ENCODE data around the gene AP1M2.
A peak's percentile ranks its signal among the peaks of the same experiment; 100 is the strongest.
"Not testable (repeated sequence)": the region's sequence is repeated elsewhere in the genome, so short reads cannot be mapped to it uniquely, and the experiment has no call there.

The AP1M2 gene

DNA sequence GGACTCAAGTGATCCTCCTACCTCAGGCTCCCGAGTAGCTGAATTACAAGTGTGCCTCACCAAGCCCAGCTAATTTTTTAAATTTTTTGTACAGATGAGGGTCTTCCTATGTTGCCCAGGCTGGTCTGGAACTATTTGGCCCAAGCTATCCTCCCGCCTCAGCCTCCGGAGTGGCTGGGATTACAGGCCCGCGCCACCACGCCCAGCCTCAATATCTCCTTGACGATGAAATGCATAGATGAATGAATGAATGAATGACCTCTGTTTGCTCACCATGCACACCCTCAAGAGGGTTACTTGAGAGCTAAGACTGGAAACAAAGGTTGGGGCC, 14.9 kb upstream of the AP1M2 start:
- no peak for DNase-seq (ENCODE audit: low spot score)

DNA sequence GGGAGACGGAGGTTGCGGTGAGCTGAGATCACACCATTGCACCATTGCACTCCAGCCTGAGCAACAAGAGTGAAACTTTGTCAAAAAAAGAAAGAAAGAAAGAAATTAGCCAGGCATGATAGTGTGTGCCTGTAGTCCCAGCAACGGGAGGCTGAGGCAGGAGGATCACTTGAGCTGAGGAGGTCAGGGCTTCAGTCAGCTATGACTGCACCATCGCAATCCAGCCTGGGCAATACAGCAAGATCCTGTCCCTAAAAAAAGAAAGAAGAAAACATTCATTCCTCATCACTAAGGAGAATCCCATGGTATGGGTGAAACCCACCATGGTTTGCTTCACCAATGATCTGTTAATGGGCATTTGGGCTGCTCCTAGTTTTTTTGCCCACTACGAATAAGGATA, 13.0 kb upstream of the AP1M2 start:
- no peak for DNase-seq (ENCODE audit: low spot score)

DNA sequence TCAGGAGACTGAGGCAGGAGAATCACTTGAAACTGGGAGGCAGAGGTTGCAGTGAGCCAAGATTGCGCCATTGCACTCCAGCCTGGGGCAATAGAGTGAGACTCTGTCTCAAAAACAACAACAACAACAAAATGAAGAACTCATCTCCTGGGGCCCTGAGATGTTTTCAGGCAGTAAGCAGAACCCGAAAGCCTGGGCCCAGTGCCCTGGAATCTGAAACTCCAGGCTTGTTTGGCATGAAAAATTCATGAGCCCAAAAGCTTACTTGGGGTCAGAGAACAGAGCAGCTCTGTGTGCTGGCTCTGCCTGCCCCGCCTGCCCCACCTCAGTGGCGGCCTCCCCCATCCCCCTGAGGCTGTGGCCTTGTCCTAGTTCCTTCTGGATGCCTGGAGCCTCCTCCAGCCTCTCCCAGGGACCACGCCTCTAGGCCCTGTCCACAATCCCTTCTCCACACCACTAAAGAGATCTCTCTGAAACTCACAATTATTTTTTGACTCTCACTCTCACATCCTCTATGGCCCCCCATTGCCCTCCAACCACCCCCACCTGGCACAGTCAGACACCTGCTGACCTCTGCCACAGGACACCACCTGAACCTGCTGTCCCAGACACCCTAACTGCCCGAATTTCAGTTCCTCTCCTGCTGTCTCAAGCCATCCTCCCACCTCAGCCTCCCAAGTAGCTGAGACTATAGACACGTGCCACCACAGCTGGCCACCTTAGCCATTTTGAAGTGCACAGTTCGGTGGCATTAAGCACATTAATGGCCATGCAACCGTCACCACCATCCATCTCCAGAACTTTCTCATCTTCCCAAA, 6.9 kb upstream of the AP1M2 start:
- DNase-seq (ENCODE audit: low spot score): peak; percentile 60

DNA sequence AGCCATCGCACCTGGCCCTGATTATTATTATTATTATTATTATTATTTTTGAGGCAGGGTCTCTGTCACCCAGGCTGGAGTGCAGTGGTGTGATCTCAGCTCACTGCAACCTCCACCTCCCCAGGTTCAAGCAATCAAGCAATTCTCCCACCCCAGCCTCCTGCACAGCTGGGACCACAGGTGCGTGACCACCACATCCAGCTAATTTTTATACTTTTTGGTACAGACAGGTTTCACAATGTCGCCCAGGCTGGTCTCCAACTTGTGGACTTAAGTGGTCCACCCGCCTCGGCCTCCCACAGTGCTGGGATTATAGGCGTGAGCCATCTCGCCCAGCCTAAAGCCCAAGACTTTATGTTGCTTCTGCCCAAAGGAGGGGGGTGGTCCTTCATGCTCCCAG, 6.0 kb upstream of the AP1M2 start:
- DNase-seq (ENCODE audit: low spot score): no peak

DNA sequence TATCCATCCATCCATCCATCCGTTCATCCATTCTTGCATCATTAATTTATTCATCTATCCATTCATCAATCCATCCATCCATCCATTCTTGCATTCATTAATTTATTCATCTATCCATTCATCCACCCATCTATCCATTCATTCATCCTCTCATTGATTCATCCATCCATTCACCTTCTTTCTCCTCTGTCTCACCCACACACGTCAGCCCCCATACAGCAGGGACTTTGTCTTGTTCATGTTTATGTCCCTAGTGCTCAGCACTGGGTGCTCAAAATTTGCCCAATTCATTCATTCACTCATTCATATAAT, 683 bp upstream of the AP1M2 start:
- DNase-seq (ENCODE audit: low spot score): no peak

DNA sequence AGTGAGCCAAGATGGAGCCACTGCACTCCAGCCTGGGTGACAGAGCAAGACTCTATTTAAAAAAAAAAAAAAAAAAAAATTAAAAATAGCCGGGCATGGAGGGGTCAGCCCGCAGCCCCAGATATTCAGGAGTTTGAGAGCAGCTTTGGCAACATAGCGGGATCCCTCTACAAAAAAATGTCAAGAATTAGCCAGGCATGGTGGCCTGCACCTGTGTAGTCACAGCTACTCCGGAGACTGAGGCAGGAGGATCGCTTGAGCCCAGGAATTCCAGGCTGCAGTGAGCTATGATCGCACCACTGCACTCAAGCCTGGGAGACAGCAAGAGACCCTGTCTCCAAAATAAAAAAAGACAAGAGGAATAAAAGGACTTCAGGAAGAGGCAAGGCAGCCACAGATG, 716 bp downstream of the AP1M2 start:
- DNase-seq (ENCODE audit: low spot score): no peak

DNA sequence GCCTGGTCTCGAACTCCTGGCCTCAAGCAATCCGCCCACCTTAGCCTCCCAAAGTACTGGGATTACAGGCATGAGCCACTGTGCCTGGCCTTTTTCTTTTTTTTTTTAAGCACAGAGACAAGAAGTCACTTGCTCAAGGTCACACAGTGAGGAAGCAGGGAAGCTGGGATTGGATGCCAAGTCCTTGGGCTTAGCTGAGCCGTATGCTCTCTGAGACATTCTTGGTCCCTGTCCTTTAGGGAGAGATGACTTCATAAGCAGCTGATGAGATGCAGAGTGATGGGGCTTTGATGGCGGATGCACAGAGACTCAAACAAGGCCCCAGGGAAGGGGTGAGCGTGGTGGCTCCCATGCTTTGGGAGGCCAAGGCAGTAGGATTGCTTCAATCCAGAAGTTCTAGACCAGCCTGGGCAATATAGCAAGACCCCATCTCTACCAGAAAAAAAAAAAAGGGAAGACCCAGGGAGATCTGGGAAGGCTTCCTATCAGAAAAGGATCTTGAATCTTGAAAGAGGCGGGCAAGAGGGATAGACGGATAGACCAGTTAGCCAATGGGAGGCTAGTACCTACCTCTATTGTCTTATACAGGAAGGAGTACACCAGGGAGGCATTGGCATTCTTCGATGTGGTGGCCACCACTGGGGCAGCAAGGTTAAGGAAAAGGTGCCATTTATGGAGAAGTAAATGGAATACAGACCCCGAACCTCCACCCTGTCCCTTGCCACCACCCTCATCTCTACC, 3.9 kb downstream of the AP1M2 start:
- no peak for DNase-seq (ENCODE audit: low spot score)

DNA sequence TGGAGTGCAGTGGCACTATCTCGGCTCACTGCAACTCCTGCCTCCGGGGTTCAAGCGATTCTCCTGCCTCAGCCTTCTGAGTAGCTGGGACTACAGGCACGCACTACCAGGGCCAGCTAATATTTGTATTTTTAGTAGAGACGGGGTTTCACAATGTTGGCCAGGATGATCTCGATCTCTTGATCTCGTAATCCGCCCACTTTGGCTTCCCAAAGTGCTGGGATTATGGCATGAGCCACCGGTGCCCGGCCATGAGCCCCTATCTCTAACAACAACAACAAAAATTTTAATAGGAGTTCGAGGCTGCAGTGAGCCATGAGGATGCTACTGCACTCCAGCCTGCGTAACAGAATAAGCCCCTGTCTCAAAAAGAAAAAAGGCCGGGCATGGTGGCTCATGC, 5.0 kb downstream of the AP1M2 start:
- DNase-seq (ENCODE audit: low spot score): no peak

DNA sequence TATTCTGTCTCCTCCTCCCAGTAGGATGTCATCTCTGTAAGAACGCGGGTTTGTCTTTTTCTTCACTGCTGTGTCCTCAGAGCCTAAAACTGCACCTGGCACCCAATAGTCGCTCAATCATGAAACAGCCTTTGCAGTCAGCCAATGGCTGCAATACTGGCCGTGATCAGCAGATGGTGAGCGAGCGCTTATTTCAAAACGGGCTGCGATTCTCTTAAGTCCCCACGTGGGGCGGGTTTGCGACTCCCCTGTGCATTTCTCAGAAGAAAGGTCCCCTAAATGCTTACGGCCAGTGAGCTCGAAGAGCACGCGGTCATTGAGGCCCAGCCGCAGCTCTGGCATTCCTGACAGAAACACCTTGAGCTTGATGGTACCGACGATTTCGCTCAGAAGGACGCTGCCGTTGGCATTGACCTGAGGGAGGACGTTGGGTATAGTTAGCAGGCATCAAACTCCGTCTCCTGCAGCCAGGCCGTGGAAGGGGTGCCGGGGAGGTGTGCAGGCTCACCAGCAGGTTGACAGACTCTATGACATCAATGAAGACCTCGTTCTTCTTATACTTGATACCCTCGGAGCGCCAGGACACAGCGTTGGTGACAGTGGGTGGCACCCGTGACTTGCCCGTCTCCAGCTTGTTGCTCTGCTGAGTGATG, 6.0 kb downstream of the AP1M2 start:
- peak; percentile 95 for DNase-seq (ENCODE audit: low spot score)

DNA sequence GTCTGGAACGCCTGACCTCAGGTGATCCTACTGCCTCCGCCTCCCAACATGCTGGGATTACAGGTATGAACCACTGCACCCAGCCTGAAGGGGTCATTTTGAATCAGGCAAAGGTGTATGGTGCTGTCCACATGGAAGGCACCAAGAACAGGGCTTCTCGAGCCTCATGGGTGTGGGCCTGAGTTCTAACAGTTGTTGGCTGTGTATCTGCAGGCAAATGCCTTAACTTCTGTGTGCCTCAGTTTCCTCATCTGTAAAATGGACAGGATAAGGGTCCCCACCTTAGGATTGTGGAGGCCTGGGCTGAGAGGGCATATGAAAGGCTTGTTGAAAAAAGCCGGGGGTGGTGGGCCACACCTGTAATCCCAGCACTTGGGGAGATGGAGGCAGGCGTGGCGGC, 9.2 kb downstream of the AP1M2 start:
- DNase-seq (ENCODE audit: low spot score): no peak

DNA sequence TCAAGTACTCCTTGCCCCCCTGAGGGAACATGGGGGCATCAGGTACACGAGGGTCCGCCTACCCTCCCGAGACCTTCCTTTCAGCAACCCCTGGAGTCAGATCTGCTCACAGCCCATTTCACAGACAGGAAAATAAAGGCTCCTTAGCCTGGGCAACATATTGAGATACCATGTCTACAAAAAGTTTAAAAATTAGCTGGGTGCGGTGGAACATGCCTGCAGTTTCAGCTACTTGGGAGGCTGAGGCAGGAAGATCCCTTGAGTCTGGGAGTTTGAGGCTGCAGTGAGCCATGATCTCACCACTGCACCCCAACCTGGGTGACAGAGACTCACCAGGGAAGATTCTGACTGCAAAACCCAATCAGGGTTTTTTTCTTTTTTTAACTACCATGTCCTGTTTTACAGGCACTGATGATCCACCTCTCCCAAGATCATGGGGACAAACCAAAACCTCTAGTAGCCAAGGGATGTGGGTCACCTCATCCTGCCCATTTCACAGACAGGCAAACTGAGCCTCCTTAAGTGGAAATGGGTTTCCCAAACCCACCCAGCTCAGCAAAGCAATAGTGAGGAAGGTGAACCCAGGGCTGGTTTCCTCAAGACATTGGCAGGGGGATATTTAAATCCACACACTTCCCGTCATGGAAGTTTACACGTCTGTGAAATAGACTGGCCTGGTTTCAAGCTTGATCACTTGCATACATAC, 11.9 kb downstream of the AP1M2 start:
- no peak for DNase-seq (ENCODE audit: low spot score)

DNA sequence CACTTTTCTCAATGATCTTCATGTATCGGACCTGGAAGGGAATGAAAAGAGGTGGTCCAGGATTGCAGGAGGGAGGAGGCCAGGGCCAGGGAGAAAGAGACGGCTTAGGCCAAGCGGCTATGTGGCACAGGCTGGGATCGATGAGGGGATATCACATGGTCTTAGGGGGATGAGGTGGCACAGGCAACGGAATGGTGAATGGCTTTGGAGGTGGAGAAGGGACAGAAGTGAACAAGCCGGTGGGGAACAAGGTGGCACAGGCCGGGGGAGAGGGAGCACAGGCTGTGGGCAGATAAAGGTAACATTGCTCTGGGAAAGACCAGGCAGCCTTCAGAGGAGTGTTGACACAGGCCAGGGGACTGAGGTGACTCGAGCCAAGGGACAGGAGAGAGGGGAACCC, 12.7 kb downstream of the AP1M2 start:
- DNase-seq (ENCODE audit: low spot score): no peak

DNA sequence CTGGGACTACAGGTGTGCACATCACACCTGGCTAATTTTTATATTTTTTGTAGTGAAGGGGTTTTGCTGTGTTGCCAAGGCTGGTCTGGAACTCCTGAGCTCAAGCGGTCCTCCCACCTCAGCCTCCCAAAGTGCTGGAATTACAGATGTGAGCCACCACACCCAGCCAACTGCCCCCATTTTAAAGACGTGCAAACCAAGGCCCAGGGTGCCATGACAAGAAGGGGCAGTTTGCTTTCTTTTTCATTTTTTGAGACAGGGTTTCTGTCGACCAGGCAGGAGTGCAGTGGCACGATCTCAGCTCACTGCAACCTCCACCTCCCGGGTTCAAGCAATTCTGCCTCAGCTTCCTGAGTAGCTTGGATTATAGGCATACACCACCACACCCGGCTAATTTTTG, 13.3 kb downstream of the AP1M2 start:
- not testable (repeated sequence) for DNase-seq (ENCODE audit: low spot score)

DNA sequence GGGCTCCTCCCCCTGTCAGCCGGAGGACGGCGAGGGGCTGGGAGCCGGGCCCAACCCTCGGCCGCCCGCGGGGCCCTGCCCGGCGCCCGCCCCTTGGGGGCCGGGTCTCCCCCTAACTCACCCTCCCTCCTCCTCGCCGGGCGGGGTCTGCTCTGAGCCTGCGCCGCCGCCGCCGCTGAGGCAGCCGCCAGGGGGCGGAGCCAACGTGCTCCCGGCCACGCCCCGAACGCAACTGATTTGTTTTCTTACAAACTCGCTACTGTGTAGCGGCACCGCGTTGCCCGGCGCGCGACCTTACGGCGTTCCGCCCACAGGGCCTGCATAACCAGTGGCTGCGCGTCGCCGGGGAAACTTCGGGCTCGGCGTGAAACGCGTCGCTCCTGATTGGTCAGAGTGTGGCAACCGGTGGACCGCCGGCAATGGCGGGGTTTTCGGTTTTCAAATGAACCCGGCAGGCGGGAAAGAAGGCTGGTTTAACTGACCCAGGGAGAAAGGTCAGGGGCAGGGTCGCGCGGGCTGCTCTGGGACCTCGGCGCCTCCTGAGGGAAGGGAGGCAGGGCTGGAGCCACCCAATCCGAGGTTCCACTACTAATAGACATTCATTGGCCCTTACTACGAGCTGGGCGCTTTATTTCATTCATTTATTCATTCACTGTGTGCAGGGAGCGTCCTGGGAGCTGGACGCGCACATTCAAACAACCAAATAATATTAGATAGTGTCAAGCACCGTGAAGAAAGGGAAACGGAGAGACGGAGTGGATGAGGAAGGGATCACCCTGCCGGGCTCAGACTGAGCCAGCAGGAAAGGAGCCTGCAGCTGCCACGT, 18.1 kb downstream of the AP1M2 start, which contains the start of gene CDKN2D:
Gene CDKN2D (minus strand): TSS at position 154 of the 826 bp plus-strand sequence. CDS start 326 bp downstream, outside the sequence.
- peak; percentile 99 for DNase-seq (ENCODE audit: low spot score)

DNA sequence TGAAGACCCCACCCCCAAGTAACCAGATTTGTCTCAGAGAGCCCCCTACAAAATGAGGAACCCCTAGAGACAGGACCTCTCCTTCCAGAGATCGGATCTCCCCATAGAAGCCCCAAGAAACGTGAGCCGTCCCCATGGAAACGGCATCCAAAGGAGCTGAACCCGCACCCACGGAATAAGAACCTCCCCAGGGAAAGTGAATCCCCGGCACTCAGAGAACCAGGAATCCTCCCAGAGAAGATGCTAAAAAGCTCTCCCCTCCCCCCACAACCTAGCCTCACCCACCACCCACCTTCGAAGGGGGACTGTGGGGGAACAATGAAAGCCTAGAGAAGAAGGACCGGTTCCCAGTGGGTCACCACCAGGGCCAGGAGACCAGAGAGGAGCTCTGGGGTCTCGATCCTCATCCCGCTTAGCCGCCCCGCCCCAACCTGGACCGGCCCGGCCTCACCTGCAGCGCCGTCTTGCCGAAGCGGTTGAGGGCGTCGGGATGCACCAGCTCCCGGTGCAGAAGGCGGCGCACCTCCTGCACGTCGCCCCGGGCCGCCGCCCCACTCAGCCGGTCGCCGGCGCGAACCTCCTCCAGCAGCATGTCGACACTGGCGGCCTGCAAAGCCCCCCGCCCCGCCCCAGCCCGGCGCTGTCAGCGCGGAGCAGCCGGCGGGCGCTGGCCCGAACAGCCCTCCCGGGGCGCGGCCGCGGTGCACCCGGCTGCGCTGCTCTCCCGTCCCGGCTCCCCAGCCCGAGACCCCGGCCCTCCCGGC, 18.9 kb downstream of the AP1M2 start:
- no peak for DNase-seq (ENCODE audit: low spot score)

DNA sequence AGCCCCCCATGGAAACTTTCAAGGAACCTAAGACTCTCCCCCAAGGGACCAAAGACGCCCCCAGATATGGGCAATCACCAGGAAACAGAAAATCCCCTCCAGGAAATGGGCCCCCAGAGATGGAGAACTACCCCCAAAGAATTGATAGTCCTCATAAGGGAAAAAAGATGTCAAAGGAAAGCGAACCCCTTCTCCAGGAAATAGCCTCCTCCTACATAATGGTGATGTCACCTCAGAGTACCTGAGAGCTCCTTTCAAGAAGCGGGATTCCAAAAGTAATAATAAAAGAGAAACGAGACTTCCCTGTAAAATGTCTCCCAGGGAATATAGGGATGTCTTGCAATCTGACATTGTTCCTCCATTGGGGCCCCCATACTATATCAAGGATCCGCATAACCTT, 19.5 kb downstream of the AP1M2 start:
- DNase-seq (ENCODE audit: low spot score): no peak

DNA sequence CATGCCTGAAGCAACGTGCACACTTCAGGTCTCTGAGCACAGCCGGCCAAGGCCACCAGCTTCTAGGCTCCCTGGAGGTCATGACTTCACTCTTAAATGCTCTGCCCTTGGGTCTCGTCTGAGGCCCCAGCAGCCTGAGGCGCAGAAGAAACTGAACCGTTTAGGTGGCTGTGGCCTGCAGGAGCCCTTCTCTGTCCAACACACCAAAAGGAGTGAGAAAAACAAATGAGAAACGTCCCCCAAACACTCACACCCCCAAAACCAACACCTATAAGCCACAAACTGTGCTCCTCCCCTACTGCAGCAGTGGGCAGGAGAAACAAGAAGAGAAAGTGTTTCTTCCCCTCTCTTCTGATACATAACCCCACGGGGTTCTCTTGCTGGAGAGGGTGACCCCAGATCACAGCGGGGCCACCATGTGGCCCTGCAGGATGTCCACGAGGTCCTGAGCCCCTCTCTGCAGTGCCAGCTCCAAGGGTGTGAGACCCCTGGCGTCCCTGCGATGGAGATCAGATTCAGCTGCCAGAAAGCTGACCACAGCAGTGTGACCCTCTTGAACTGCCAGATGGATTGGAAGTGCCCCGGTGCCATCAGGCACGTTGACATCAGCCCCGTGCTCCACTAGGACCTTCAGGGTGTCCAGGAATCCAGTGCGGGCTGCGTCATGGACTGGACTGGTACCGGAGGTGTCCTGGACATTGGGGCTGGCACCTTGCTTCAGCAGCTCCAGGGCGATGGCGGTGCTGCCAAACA, 20.3 kb downstream of the AP1M2 start:
- no peak for DNase-seq (ENCODE audit: low spot score)

DNA sequence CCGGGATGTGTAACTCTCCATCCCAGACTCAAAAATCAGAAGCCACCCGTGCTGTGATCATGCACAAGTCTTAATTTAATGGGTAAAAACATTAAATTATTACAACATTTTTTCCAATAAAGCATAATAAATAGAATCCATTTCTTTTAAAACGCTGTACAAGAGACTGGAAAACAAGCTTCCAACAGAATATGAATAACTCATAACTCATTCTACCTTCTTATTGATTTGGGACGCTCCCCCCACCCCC, 20.8 kb downstream of the AP1M2 start:
- no peak for DNase-seq (ENCODE audit: low spot score)

DNA sequence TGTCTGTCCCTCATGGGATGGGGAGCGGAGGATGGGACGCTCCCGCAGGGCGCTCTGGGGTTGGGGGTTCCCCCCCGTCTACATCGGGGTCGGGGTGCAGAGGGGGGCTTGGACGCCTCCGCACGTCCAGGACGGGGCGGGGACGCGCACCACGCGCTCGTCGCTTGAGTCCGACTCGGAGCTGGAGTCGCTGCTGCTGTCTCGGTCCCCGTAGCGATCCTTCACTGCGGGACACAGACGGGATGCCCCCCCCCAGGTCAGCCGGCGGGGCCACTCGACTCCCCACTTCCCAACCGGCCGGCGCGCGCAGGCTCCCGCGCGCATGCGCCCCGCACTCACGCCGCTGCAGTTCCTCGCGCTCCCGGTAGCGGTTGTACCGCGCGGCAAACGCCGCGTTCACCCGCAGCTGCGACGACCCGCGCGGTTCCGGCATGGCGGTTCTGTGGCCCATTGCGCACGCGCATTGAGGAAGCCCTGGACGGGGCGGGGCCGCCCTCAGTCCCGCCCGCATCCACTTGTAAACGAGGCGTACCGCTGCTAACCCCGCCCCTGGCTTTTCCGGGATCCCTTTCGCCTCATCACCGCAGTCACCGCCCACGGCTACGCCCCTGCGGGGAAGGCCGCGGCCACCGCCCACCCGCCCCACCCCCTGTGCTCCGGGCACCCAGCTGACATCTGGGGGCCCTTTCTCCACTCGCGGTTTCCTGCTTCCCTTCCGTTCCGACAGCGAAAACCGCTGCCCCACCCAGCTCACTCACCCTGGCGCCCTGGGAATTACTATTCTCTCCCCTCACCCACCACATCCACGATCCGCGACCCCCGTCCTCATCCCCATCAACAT, 21.3 kb downstream of the AP1M2 start, which contains the start of gene KRI1:
Gene KRI1 (minus strand): TSS at position 444 of the 841 bp plus-strand sequence. CDS start 11 bp downstream, at position 433.
- peak; percentile 96 for DNase-seq (ENCODE audit: low spot score)

All from pons (tissue), 1 donor.